GM12875 (cell line): ENCODE results near the gene SLC35E2B.
"Not testable (repeated sequence)": the region's sequence is repeated elsewhere in the genome, so short reads cannot be mapped to it uniquely, and the experiment has no call there.

Source experiments
- H3K4me3 ChIP-seq: one replicate; pipeline ENCODE4 v1.5.1; 2011; ENCODE audit warnings: low read depth, low read length, control low read depth
- CTCF ChIP-seq: IDR thresholded peaks from 2 replicates; pipeline ENCODE4 v1.5.1; 2011; ENCODE audit warnings: low read depth, mild to moderate bottlenecking, control low read depth, inconsistent platforms, low read length, moderate library complexity, borderline replicate concordance; ENCODE audit not compliant: insufficient read depth

The SLC35E2B gene

GRCh38 chr1:1724035-1724864, 31.7 kb upstream of the SLC35E2B start, which contains the start of gene CDK11A:
CDK11A (minus strand) TSS chr1:1724357; CDS start chr1:1722818, 1,539 bp downstream.
- H3K4me3 ChIP-seq = peak within 1 kb of the TSS; percentile 76
- TF ChIP-seq CTCF = peak; percentile 20; the same call in 1 of the 2 replicates

- no peak for TF ChIP-seq CTCF
- H3K4me3 ChIP-seq = no peak overlapping the region
These were observed 28.6 kb upstream of the SLC35E2B start for GRCh38 chr1:1721201-1721600.

- H3K4me3 ChIP-seq = not testable (repeated sequence)
These were observed 22.7 kb upstream of the SLC35E2B start for GRCh38 chr1:1715109-1715883.

GRCh38 chr1:1707897-1708296, 15.3 kb upstream of the SLC35E2B start:
- not testable (repeated sequence) for H3K4me3 ChIP-seq

- H3K4me3 ChIP-seq = not testable (repeated sequence)
These were observed 14.6 kb upstream of the SLC35E2B start for GRCh38 chr1:1707241-1707640.

GRCh38 chr1:1705623-1706022, 13.0 kb upstream of the SLC35E2B start:
- H3K4me3 ChIP-seq = not testable (repeated sequence)

- H3K4me3 ChIP-seq = not testable (repeated sequence)
These were observed 11.8 kb upstream of the SLC35E2B start for GRCh38 chr1:1704284-1704957.

GRCh38 chr1:1703796-1704195, 11.2 kb upstream of the SLC35E2B start:
- no peak overlapping the region for H3K4me3 ChIP-seq
- no peak for TF ChIP-seq CTCF

- H3K4me3 ChIP-seq = not testable (repeated sequence)
These were observed 9.9 kb upstream of the SLC35E2B start for GRCh38 chr1:1702506-1702905.

- H3K4me3 ChIP-seq = not testable (repeated sequence)
These were observed 8.0 kb upstream of the SLC35E2B start for GRCh38 chr1:1700557-1700956.

GRCh38 chr1:1700067-1700466, 7.5 kb upstream of the SLC35E2B start:
- not testable (repeated sequence) for H3K4me3 ChIP-seq

- H3K4me3 ChIP-seq = not testable (repeated sequence)
These were observed 6.5 kb upstream of the SLC35E2B start for GRCh38 chr1:1699061-1699460.

- not testable (repeated sequence) for H3K4me3 ChIP-seq
These were observed 5.0 kb upstream of the SLC35E2B start for GRCh38 chr1:1697358-1698183.

- H3K4me3 ChIP-seq = not testable (repeated sequence)
These were observed 4.1 kb upstream of the SLC35E2B start for GRCh38 chr1:1696431-1697357.
